B cell (primary cell): ENCODE measurements around the gene EEFSEC.

ENCODE experiments used
- CTCF ChIP-seq: fragments of 200-600 bp; IDR thresholded peaks from one replicate; pipeline ENCODE4 v1.8.0; 2022; ENCODE audit warnings: antibody characterized with exemption, mild to moderate bottlenecking
- EZH2 ChIP-seq: IDR thresholded peaks from 2 replicates; pipeline ENCODE4 v1.6.1; 2012; ENCODE audit warnings: borderline replicate concordance, low read depth, mild to moderate bottlenecking, moderate library complexity, low read length; ENCODE audit not compliant: insufficient read depth, poor library complexity, severe bottlenecking

GRCh38 chr3:128383316-128384235 lies 230.3 kb downstream of the EEFSEC start:
- TF ChIP-seq CTCF = no peak
- no peak for TF ChIP-seq EZH2
